Breast epithelium (tissue), 3 donors: ENCODE results near the gene NTN4.

ENCODE experiments used
- POLR2A ChIP-seq: fragments of 450-650 bp; IDR thresholded peaks from one replicate; pipeline ENCODE4 v1.6.1; 2016; ENCODE audit warnings: antibody characterized with exemption, mild to moderate bottlenecking, moderate library complexity
- TF ChIP-seq, protein P1 (sequence below), 3 donors: fragments of 450-650 bp; IDR thresholded peaks; one replicate each; pipeline ENCODE4 v1.5.1; 2016 to 2017; ENCODE audit warnings: antibody characterized with exemption in 3 of 3, mild to moderate bottlenecking in 3 of 3, moderate library complexity in 3 of 3

DNA sequence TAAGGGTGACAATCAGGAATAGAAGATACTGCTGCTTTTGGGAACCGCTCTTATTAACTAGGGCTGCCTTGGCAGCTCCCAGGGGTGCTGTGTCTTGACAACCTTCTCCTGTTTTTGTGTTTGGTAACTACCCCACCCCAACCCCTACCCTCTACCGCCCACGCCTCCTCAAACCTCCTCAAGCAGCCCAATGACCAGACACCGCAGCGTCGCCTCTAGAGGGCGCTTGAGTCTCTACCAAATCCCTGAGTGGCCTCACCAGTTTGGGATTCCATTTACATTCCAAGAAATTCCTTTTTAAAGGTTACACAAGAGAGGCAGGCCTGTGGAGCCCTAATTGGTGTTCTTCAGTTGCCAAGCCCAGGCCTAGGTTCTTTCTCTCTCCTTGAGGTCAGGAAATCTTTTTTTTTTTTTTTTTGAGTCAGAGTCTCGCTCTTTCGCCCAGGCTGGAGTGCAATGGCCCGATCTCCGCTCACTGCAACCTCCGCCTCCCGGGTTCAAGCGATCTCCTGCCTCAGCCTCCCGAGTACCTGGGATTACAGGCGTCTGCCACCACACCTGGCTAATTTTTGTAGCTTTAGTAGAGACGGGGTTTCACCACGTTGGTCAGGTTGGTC, 166.9 kb downstream of the NTN4 start:
- TF ChIP-seq, protein P1, sequence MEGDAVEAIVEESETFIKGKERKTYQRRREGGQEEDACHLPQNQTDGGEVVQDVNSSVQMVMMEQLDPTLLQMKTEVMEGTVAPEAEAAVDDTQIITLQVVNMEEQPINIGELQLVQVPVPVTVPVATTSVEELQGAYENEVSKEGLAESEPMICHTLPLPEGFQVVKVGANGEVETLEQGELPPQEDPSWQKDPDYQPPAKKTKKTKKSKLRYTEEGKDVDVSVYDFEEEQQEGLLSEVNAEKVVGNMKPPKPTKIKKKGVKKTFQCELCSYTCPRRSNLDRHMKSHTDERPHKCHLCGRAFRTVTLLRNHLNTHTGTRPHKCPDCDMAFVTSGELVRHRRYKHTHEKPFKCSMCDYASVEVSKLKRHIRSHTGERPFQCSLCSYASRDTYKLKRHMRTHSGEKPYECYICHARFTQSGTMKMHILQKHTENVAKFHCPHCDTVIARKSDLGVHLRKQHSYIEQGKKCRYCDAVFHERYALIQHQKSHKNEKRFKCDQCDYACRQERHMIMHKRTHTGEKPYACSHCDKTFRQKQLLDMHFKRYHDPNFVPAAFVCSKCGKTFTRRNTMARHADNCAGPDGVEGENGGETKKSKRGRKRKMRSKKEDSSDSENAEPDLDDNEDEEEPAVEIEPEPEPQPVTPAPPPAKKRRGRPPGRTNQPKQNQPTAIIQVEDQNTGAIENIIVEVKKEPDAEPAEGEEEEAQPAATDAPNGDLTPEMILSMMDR (IDR thresholded peaks at IDR 0.05): peak in 2 of 3 donors; percentile 57 to 69
- TF ChIP-seq POLR2A: no peak
